HepG2 (cell line): ENCODE results near the gene TRAPPC3.

ENCODE experiments used
- CREB1 ChIP-seq, 2 experiments: fragments of 450-650 bp in 1 of 2; IDR thresholded peaks; 2 replicates each; pipeline ENCODE4 v1.6.1; 2016 to 2017; ENCODE audit warnings: control low read depth in 1 of 2, mild to moderate bottlenecking in 1 of 2, missing compliant biosample characterization in 1 of 2, missing genetic modification characterization in 1 of 2
- CTCF ChIP-seq: sonication (generic); formaldehyde crosslinking; IDR thresholded peaks from 2 replicates; pipeline ENCODE4 v1.5.0; 2020; ENCODE audit warnings: mild to moderate bottlenecking, missing genetic modification reagents, moderate library complexity
- GTF2F1 ChIP-seq: fragments of 150-350 bp; IDR thresholded peaks from 2 replicates; pipeline ENCODE4 v1.6.1; 2014; ENCODE audit warnings: low read length
- ZNF121 ChIP-seq: sonication (generic); formaldehyde crosslinking; IDR thresholded peaks from 2 replicates; pipeline ENCODE4 v1.5.0; 2020; ENCODE audit warnings: mild to moderate bottlenecking, missing genetic modification reagents
- ZNF20 ChIP-seq: sonication (generic); formaldehyde crosslinking; IDR thresholded peaks from 2 replicates; pipeline ENCODE4 v1.4.0; 2020; ENCODE audit warnings: mild to moderate bottlenecking, moderate library complexity, missing genetic modification reagents
- ZNF256 ChIP-seq: sonication (generic); formaldehyde crosslinking; conservative IDR thresholded peaks from 2 replicates; pipeline ENCODE4 v1.4.0; 2020; ENCODE audit warnings: missing genetic modification reagents
- ZNF768 ChIP-seq: sonication (generic); formaldehyde crosslinking; IDR thresholded peaks from 2 replicates; pipeline ENCODE4 v1.4.0; 2020; ENCODE audit warnings: missing genetic modification reagents

- TF ChIP-seq ZNF121 (CRISPR knock-in tag) (no peak), ZNF768 (CRISPR knock-in tag) (no peak), ZNF256 (no peak), CREB1 (IDR thresholded peaks at IDR 0.05) (no peak), CREB1 (CRISPR knock-in tag; IDR thresholded peaks at IDR 0.05) (no peak), GTF2F1 (no peak), CTCF (CRISPR knock-in tag) (no peak), ZNF20 (CRISPR knock-in tag) (no peak)
Observed at GRCh38 chr1:36139521-36139920, 9.8 kb downstream of the TRAPPC3 start.
